ENCODE results near the gene COL9A2. TPM values are rescaled to one million over a fixed set of nuclear protein-coding genes. Genes with fewer than 3 reads are reported as not detected.

Gene COL9A2
- total and polyA plus RNA-seq, 2 donors (not counting 3 experiments of a cell fraction or from before 2014, with no cell fraction given) = 0.64 to 0.69 TPM

- no peak overlapping the region for H3K4me2 ChIP-seq (ENCODE audit: insufficient read depth, low read length)
- H3K4me1 ChIP-seq (ENCODE audit: control insufficient read depth, extremely low read depth, insufficient read depth, low read length) = no peaks in the 10 kb centered on the region
- intact Hi-C loops (cut with micrococcal nuclease) (no loop called here), dilution Hi-C loops (cut with MboI; ENCODE audit: extremely low pct_ligation_motif_present, low sequenced_read_pairs) (no loop called here)
- no peaks in the 10 kb centered on the region for H4K20me1 ChIP-seq (replicated peaks; ENCODE audit: control insufficient read depth, extremely low read depth, insufficient read depth, low read length)
- no TSS peak for BruUV-seq (replicated peaks)
- POLR2A ChIA-PET = no interaction called here
- no peak overlapping the region for H3K4me3 ChIP-seq (replicated peaks in 1 of 3; ENCODE audit: insufficient read depth in 1 of 3, low read depth in 1 of 3, low read length in 3 of 3)
- H3K79me2 ChIP-seq (ENCODE audit: control insufficient read depth, insufficient read depth, low read length) = peaks cover 1% of the 10 kb centered on the region
- CTCF ChIA-PET = interaction anchor here (0.6 kb wide), 1 partner anchor 198 kb away, joined by 3 read pairs; no protein-coding TSS in a partner anchor
- no peak overlapping the region for H3K9ac ChIP-seq (replicated peaks; ENCODE audit: extremely low read depth, insufficient read depth, low read length)
- DNase-seq (ENCODE audit: low read depth, low spot score) = no peak
- FAIRE-seq = no peak
- no peak overlapping the region for H3K27ac ChIP-seq (ENCODE audit: insufficient read depth, low read depth, low read length)
- no peak overlapping the region for H2AFZ ChIP-seq (ENCODE audit: low read depth, low read length)
- peaks cover 14 to 19% of the 10 kb centered on the region in 2 experiments for H3K36me3 ChIP-seq (ENCODE audit: control insufficient read depth in 2 of 2, extremely low read depth in 1 of 2, insufficient read depth in 2 of 2, low read length in 2 of 2)
- no peaks in the 10 kb centered on the region for H3K9me1 ChIP-seq (replicated peaks; ENCODE audit: control insufficient read depth, extremely low read depth, insufficient read depth, low read length)
- H3K9me3 ChIP-seq (replicated peaks; ENCODE audit: control insufficient read depth, insufficient read depth, low read length) = no peaks in the 10 kb centered on the region
- TF ChIP-seq POLR2A (IDR thresholded peaks at IDR 0.05; ENCODE audit: low read depth, low read length) (no peak), MYC (IDR thresholded peaks at IDR 0.05; ENCODE audit: low read depth, low read length) (no peak), POLR2AphosphoS5 (IDR thresholded peaks at IDR 0.05; ENCODE audit: insufficient read depth, low read depth, low read length) (no peak), FOS (IDR thresholded peaks at IDR 0.05; ENCODE audit: borderline replicate concordance, insufficient read depth, low read length) (no peak), JUN (IDR thresholded peaks at IDR 0.05; ENCODE audit: borderline replicate concordance, insufficient read depth, insufficient read length, low read depth) (no peak), CTCF (IDR thresholded peaks at IDR 0.05; ENCODE audit: extremely low read depth in 1 of 2, insufficient read depth in 1 of 2, low read depth in 1 of 2, low read length in 2 of 2) (no peak), MAX (IDR thresholded peaks at IDR 0.05; ENCODE audit: insufficient read depth, insufficient read length) (no peak), GATA2 (IDR thresholded peaks at IDR 0.05; ENCODE audit: insufficient read depth, insufficient read length, low read depth, low read length) (no peak), EZH2 (IDR thresholded peaks at IDR 0.05; ENCODE audit: borderline replicate concordance, low read depth, low read length, severe bottlenecking) (no peak)
- H3K27me3 ChIP-seq (ENCODE audit: control insufficient read depth in 2 of 2, insufficient read depth in 2 of 2, low read length in 2 of 2) = no peaks in the 10 kb centered on the region
These were observed 41.0 kb downstream of the COL9A2 start for GRCh38 chr1:40276122-40276521.
